ENCODE results near the gene ZNF217. TPM values are rescaled to one million over a fixed set of nuclear protein-coding genes. Genes with fewer than 3 reads are reported as not detected.

Gene ZNF217
- total and polyA plus RNA-seq, 8 donors, result 6.3 to 40.2 (median 25.9) TPM

- peaks cover 44 to 65% (median 55%) of the 10 kb centered on the region in 4 donors for H3K36me3 ChIP-seq
- H3K4me3 ChIP-seq, result peak overlapping the region in 2 of 4 donors; percentile 22 to 34
- 15 to 30% (median 25%) methylated on average over 10 of the region's 10 CpGs for WGBS, 5 donors
- peak overlapping the region; percentile 63 to 100 (median 80) for H3K27ac ChIP-seq
- H3K4me1 ChIP-seq, result peaks cover 39 to 89% (median 64%) of the 10 kb centered on the region in 4 donors
- intact Hi-C loops (cut with DNase I; ENCODE audit: low total_unique reads), result loop anchor here (10.0 kb wide), 2 partner anchors 335 to 365 kb away; no protein-coding TSS in a partner anchor
- no peaks in the 10 kb centered on the region for H3K9me3 ChIP-seq
- no peak for TF ChIP-seq EP300 (IDR thresholded peaks at IDR 0.05)
- peak in 1 of 7 experiments; percentile 7 for TF ChIP-seq CTCF (IDR thresholded peaks at IDR 0.05)
- TF ChIP-seq POLR2AphosphoS5 (IDR thresholded peaks at IDR 0.05), result peak in 1 of 3 donors; percentile 9
- no peaks in the 10 kb centered on the region for H3K27me3 ChIP-seq
- peak; percentile 25 to 65 for DNase-seq
These were observed 13.9 kb downstream of the ZNF217 start for GRCh38 chr20:53579581-53580375.

GRCh38 chr20:53579266-53579580 lies 14.4 kb downstream of the ZNF217 start:
- intact Hi-C loops (cut with DNase I; ENCODE audit: low total_unique reads), result loop anchor here (10.0 kb wide), 2 partner anchors 336 to 366 kb away; no protein-coding TSS in a partner anchor
- peak in 1 of 2 donors; percentile 16 for DNase-seq
- TF ChIP-seq EP300 (IDR thresholded peaks at IDR 0.05) (no peak), CTCF (IDR thresholded peaks at IDR 0.05) (no peak), POLR2A (IDR thresholded peaks at IDR 0.05) (no peak), POLR2AphosphoS5 (IDR thresholded peaks at IDR 0.05) (no peak)
- Histone ChIP-seq H3K27ac (peak overlapping the region; percentile 30 to 100 (median 80)), H3K36me3 (peaks cover 50 to 70% (median 60%) of the 10 kb centered on the region in 4 donors), H3K27me3 (no peaks in the 10 kb centered on the region), H3K4me3 (peak overlapping the region in 2 of 4 donors; percentile 22 to 34), H3K9me3 (no peaks in the 10 kb centered on the region), H3K4me1 (peaks cover 39 to 87% (median 63%) of the 10 kb centered on the region in 4 donors)
- WGBS, 5 donors, result 26 to 37% (median 27%) methylated on average over 2 of the region's 2 CpGs

- Histone ChIP-seq H3K27ac (peak overlapping the region; percentile 43 to 100 (median 80)), H3K4me3 (peak overlapping the region in 2 of 4 donors; percentile 22 to 34), H3K36me3 (peaks cover 55 to 76% (median 66%) of the 10 kb centered on the region in 4 donors), H3K9me3 (no peaks in the 10 kb centered on the region), H3K27me3 (no peaks in the 10 kb centered on the region), H3K4me1 (peaks cover 36 to 87% (median 61%) of the 10 kb centered on the region in 4 donors)
- peak; percentile 47 to 95 for DNase-seq
- intact Hi-C loops (cut with DNase I; ENCODE audit: low total_unique reads), result loop anchor here (10.0 kb wide), 2 partner anchors 336 to 366 kb away; no protein-coding TSS in a partner anchor
- TF ChIP-seq POLR2AphosphoS5 (IDR thresholded peaks at IDR 0.05) (peak in 2 of 3 donors; percentile 39 to 69), POLR2A (IDR thresholded peaks at IDR 0.05) (no peak), EP300 (IDR thresholded peaks at IDR 0.05) (no peak), CTCF (IDR thresholded peaks at IDR 0.05) (peak in 5 of 7 experiments; percentile 56 to 95 (median 92))
- WGBS, 5 donors, result 6 to 9% (median 8%) methylated on average over 10 of the region's 10 CpGs
These were observed 15.0 kb downstream of the ZNF217 start for GRCh38 chr20:53578492-53579222.
